ENCODE results near the gene FOXL2NB. TPM values are rescaled to one million over a fixed set of nuclear protein-coding genes. Genes with fewer than 3 reads are reported as not detected.

Gene FOXL2NB
- total RNA-seq, 2 donors from 2014 or later: not detected

DNA sequence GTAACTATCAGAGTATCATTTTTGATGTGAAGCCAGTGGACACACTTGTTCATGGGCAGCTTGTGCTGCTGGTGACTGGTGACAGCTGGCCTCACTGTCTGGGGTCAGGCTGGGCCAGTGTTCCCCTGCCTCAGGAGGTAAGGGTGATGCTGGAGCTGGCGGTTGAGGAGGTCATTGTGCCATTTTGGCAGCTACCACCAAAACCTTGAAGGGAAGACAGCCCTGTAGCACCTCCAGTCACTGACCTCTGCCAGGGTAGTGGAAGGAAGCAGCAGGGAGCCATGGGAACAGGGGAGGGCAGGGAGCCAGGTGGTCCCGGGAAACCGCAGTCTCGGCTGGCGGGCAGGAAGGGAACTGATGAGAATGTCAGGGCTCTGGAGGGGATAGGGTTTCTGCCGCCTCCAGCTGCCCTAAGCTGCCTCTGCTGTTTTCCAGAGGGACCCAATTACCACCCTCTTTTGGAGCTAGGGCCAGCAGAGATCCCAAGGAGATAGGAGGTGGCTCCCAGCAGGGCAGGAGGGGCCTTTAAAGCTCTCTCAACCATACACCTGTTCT, 24.8 kb downstream of the FOXL2NB start:
- Mint-ChIP-seq H3K27me3 (peaks cover 17 to 21% of the 10 kb centered on the region in 2 donors), H3K9me3 (no peaks in the 10 kb centered on the region), H3K27ac (no peak overlapping the region), H3K36me3 (no peaks in the 10 kb centered on the region), H3K4me3 (no peak overlapping the region), H3K4me1 (ENCODE audit: low read depth in 2 of 2) (no peaks in the 10 kb centered on the region)
- no peak for DNase-seq (ENCODE audit: low spot score)
- no peak for ATAC-seq

DNA sequence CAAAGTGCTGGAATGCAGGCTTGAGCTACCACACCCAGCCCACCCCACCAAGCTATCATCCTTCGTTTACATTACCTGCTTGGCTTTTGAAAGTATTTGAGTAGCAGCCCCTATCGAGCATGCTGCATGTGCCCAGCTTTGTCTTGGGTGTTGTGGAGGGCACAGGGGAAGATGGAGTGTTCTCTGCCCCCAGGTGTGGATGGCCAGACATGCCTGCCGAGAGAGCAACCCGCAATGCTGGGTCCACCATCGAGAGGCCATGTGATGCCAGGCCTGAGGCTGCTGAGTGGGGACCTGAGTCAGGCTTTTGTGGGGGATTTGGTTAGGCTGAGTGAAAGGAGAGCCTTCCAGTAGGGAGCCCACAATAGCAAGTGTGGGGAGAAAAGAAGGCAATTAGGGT, 25.9 kb downstream of the FOXL2NB start:
- H3K27ac Mint-ChIP-seq: no peak overlapping the region

DNA sequence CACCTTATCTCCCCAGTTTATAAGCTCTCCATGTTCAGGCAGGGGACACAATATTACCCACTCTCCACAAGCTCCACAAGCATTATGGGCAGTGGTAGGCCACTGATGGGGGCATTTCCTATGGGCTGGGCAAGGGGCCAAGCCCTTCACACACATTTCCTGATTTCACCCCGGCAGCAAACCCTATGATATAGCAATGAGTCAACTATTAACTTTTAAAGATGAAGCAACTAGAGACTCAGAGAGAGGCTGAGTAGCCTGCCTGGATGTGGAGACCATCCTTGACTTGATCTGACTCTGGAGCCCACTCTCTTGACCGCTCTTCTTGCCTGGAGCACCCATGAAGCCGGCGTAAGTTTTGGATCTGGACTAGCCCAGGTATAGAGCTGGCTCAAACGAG, 27.4 kb downstream of the FOXL2NB start:
- ATAC-seq (no peak), DNase-seq (ENCODE audit: low spot score) (no peak)
- Mint-ChIP-seq H3K4me1 (ENCODE audit: low read depth in 2 of 2) (no peaks in the 10 kb centered on the region), H3K27ac (no peak overlapping the region), H3K4me3 (no peak overlapping the region), H3K27me3 (peaks cover 8 to 20% of the 10 kb centered on the region in 2 donors), H3K36me3 (no peaks in the 10 kb centered on the region), H3K9me3 (no peaks in the 10 kb centered on the region)

More for the DNA sequence above, 25.9 kb downstream of the FOXL2NB start:
- H3K4me3 Mint-ChIP-seq: no peak overlapping the region
- no peaks in the 10 kb centered on the region for H3K36me3 Mint-ChIP-seq
- ATAC-seq (no peak), DNase-seq (ENCODE audit: low spot score) (no peak)
- H3K4me1 Mint-ChIP-seq (ENCODE audit: low read depth in 2 of 2): no peaks in the 10 kb centered on the region
- no peaks in the 10 kb centered on the region for H3K9me3 Mint-ChIP-seq
- peaks cover 15 to 17% of the 10 kb centered on the region in 2 donors for H3K27me3 Mint-ChIP-seq

DNA sequence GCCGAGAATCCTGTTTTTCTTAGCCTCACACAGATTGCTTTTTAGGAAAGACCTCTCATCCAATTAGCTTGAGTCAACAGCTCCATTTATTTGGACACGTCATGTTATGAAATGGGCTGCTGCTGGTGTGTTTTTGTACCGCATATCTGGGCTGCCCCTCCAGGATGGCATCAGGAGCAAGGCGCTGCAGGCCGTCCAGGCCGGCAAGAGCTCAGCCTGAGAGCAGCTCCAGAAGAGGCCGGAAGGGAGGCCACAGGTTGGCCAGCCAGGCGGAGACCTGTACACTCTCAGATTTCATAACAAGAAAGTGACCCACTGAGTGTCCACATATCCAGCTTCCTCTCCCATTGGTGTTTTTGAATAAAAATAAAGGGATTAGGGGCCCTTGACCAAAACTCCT, 28.3 kb downstream of the FOXL2NB start:
- no peak for ATAC-seq
- H3K9me3 Mint-ChIP-seq: no peaks in the 10 kb centered on the region
- no peaks in the 10 kb centered on the region for H3K4me1 Mint-ChIP-seq (ENCODE audit: low read depth in 2 of 2)
- H3K27me3 Mint-ChIP-seq: peaks cover 9 to 13% of the 10 kb centered on the region in 2 donors
- H3K4me3 Mint-ChIP-seq: no peak overlapping the region
- no peaks in the 10 kb centered on the region for H3K36me3 Mint-ChIP-seq
- H3K27ac Mint-ChIP-seq: no peak overlapping the region
- no peak for DNase-seq (ENCODE audit: low spot score)

DNA sequence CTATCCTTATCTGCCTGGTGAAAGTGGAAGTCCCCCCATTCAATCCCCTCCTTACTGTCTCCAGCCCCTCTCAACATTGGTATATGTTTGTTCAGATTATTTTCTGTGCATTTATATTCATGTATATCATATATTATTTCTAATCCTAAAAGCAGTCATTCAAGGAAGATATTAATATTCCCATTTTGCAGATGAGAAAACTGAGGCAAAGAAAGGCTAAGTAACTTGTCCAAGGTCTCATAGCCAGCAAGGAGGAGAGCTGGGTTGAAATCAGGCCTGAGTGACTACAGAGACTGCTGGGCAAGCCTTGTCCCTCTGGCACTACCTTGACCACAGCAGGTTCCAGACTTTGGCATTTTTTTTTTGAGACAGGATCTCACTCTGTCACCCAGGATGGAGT, 29.0 kb downstream of the FOXL2NB start:
- DNase-seq (ENCODE audit: low spot score) (no peak), ATAC-seq (no peak)
- H3K9me3 Mint-ChIP-seq: no peaks in the 10 kb centered on the region
- H3K27ac Mint-ChIP-seq: no peak overlapping the region
- H3K36me3 Mint-ChIP-seq: no peaks in the 10 kb centered on the region
- H3K4me1 Mint-ChIP-seq (ENCODE audit: low read depth in 2 of 2): no peaks in the 10 kb centered on the region
- no peak overlapping the region for H3K4me3 Mint-ChIP-seq
- peaks cover 9 to 13% of the 10 kb centered on the region in 2 donors for H3K27me3 Mint-ChIP-seq

DNA sequence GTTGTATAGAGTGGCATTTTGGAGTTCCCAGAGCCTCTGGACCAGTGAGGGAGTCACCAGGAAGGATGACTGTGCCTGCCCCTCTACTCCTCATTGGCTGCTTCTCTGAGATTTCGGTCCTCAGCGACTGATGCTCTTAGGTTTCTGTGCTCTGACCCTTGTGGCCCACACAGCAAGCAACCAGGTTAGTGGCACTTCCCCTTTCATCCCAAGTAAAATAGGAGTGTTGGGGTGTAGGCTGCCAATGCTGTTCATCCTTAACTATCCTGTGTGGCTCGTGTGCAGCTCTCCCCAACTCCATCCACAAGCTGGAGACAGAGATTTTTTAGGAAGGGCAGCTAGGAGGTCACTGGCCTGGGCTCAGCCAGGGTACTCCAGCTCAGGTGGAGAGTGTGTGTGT, 37.8 kb downstream of the FOXL2NB start:
- H3K36me3 Mint-ChIP-seq: no peaks in the 10 kb centered on the region
- peaks cover 5 to 22% of the 10 kb centered on the region in 2 donors for H3K27me3 Mint-ChIP-seq
- H3K4me1 Mint-ChIP-seq (ENCODE audit: low read depth in 2 of 2): no peaks in the 10 kb centered on the region
- H3K9me3 Mint-ChIP-seq: no peaks in the 10 kb centered on the region
- no peak overlapping the region for H3K4me3 Mint-ChIP-seq
- no peak overlapping the region for H3K27ac Mint-ChIP-seq
- ATAC-seq (peak in 1 of 2 donors; percentile 18), DNase-seq (ENCODE audit: low spot score) (no peak)

DNA sequence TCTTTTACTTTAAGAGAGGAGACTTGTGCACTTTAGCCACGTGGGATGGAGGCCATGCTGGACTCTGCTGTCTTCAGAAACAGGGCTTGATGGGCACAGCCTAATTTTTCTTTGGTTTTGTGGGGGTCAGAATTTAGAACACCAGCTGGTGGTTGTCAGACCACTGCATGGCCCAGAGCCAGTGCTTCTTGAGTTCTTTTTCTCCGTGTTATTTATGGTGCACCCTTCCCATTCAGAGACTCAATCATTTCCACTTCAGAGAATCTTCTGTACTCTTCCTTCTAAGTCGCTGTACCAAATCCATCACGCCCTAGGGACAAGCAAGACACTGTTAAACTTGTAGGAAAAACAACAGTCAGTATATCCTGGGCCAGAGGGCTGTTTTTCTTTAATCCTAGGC, 38.9 kb downstream of the FOXL2NB start:
- Mint-ChIP-seq H3K9me3 (no peaks in the 10 kb centered on the region), H3K27me3 (peaks cover 5 to 16% of the 10 kb centered on the region in 2 donors), H3K4me1 (ENCODE audit: low read depth in 2 of 2) (no peaks in the 10 kb centered on the region), H3K27ac (no peak overlapping the region), H3K4me3 (no peak overlapping the region), H3K36me3 (no peaks in the 10 kb centered on the region)
- ATAC-seq (no peak), DNase-seq (ENCODE audit: low spot score) (no peak)

DNA sequence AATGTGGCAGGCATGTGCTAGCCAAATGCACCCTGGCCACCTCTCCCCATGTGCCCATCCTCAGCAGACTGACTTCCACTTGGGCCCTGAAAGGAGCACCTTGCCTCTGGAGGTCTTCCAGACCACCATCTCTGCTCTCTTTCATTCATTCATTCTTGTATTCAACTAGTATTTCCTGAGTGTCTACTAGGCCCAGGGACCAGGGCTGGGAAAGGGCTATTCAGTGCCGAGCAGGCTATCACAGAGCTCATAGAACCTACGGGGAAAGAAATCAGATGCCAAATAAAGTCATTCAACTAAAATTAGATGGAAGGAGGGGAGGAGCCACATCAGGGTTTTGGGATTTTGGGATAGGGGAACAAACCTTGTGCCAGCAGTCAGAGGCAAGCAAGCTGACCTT, 40.2 kb downstream of the FOXL2NB start:
- DNase-seq (ENCODE audit: low spot score) (no peak), ATAC-seq (no peak)
- H3K27me3 Mint-ChIP-seq: peaks cover 5 to 22% of the 10 kb centered on the region in 2 donors
- H3K36me3 Mint-ChIP-seq: no peaks in the 10 kb centered on the region
- no peak overlapping the region for H3K27ac Mint-ChIP-seq
- H3K4me1 Mint-ChIP-seq (ENCODE audit: low read depth in 2 of 2): no peaks in the 10 kb centered on the region
- H3K9me3 Mint-ChIP-seq: no peaks in the 10 kb centered on the region
- no peak overlapping the region for H3K4me3 Mint-ChIP-seq

DNA sequence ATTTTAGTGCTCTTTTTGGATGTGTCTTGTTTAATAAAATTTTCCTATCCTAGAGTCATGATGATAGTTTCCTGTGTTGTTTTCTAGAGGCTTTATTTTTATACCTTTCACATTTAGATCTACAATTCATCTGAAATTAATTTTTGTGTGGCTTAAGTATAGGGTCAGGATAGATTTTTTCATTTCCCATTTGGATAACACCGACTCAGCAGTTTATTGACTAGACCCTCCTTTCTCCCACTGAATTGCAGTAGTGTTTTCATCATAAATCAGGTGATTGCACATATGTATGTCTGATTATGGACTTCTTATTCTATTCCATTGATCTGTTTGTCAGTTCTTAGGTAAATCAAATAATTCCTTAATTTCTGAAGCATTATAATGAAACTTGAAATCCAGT, 48.7 kb downstream of the FOXL2NB start:
- H3K27ac Mint-ChIP-seq: no peak overlapping the region
- no peaks in the 10 kb centered on the region for H3K9me3 Mint-ChIP-seq
- H3K36me3 Mint-ChIP-seq: no peaks in the 10 kb centered on the region
- no peak for ATAC-seq
- H3K4me1 Mint-ChIP-seq (ENCODE audit: low read depth in 2 of 2): no peaks in the 10 kb centered on the region
- no peak for DNase-seq (ENCODE audit: low spot score)
- H3K27me3 Mint-ChIP-seq: peaks cover 16 to 52% of the 10 kb centered on the region in 2 donors
- H3K4me3 Mint-ChIP-seq: no peak overlapping the region

Other genes starting within 250 kb of the FOXL2NB start
- gene PIK3CB, start 112.3 kb upstream of the FOXL2NB start, total RNA-seq: 10 to 100 TPM; 22.8 to 42.7 TPM
- not detected for gene FOXL2, start 80 bp upstream of the FOXL2NB start, total RNA-seq
- gene PRR23A, start 59.1 kb downstream of the FOXL2NB start, total RNA-seq: not detected
- not detected for gene PRR23B, start 73.7 kb downstream of the FOXL2NB start, total RNA-seq
- gene PRR23C, start 97.7 kb downstream of the FOXL2NB start, total RNA-seq: not detected